ENCODE results near the gene NUDT13. TPM values are rescaled to one million over a fixed set of nuclear protein-coding genes. Genes with fewer than 3 reads are reported as not detected.

The NUDT13 gene
- total and polyA plus RNA-seq, 2 of the 8 experiments (the other 6 are each of a cell fraction or from before 2014, with no cell fraction given) = 1.5 to 1.9 TPM

- Histone ChIP-seq H3K4me3 (ENCODE audit: extremely low read depth in 1 of 4, insufficient read depth in 2 of 4, low read depth in 3 of 4, low read length in 4 of 4) (no peak overlapping the region), H2BK5ac (ENCODE audit: low read depth, low read length) (no peak overlapping the region), H2BK20ac (ENCODE audit: low read length) (no peak overlapping the region), H4K20me1 (replicated peaks in 1 of 2; ENCODE audit: control insufficient read depth in 1 of 2, insufficient read depth in 2 of 2, low read length in 2 of 2) (no peaks in the 10 kb centered on the region), H4K91ac (replicated peaks; ENCODE audit: insufficient read length, low read length) (no peak overlapping the region), H3K27me3 (replicated peaks in 1 of 4; ENCODE audit: control insufficient read depth in 3 of 4, extremely low read depth in 1 of 4, insufficient read depth in 3 of 4, low read length in 3 of 4) (no peaks in the 10 kb centered on the region), H2AFZ (ENCODE audit: low read length) (no peak overlapping the region), H3K14ac (ENCODE audit: insufficient read length) (no peak overlapping the region), H3K79me1 (ENCODE audit: low read depth, low read length) (no peaks in the 10 kb centered on the region), H2BK12ac (ENCODE audit: low read depth, low read length) (no peak overlapping the region), H2BK15ac (ENCODE audit: low read length) (no peak overlapping the region), H3K79me2 (ENCODE audit: control insufficient read depth in 1 of 2, insufficient read depth in 2 of 2, low read length in 2 of 2) (no peaks in the 10 kb centered on the region), H3K23me2 (ENCODE audit: low read depth, low read length) (no peaks in the 10 kb centered on the region), H3K4ac (replicated peaks; ENCODE audit: insufficient read length, low read depth, low read length) (no peak overlapping the region), H3K56ac (replicated peaks; ENCODE audit: insufficient read length, low read depth, low read length) (no peak overlapping the region), H2BK120ac (replicated peaks; ENCODE audit: low read depth, low read length) (no peak overlapping the region), H4K5ac (ENCODE audit: insufficient read length, low read depth, low read length) (no peak overlapping the region), H3K4me2 (ENCODE audit: insufficient read depth in 1 of 2, low read depth in 2 of 2, low read length in 2 of 2) (no peak overlapping the region), H3K9ac (replicated peaks in 1 of 4; ENCODE audit: extremely low read depth in 1 of 4, low read depth in 3 of 4, low read length in 3 of 4) (no peak overlapping the region), H4K8ac (ENCODE audit: extremely low read depth, insufficient read depth, low read length) (no peak overlapping the region), H2AK5ac (ENCODE audit: low read depth, low read length) (no peak overlapping the region), H3K18ac (ENCODE audit: extremely low read depth, low read length) (no peak overlapping the region), H3K9me3 (ENCODE audit: insufficient read depth in 2 of 2, low read depth in 1 of 2, low read length in 1 of 2) (no peaks in the 10 kb centered on the region), H3K4me1 (replicated peaks in 1 of 4; ENCODE audit: control insufficient read depth in 3 of 4, insufficient read depth in 4 of 4, low read length in 3 of 4) (no peaks in the 10 kb centered on the region), H3K27ac (ENCODE audit: low read depth, low read length) (no peak overlapping the region), H3K23ac (ENCODE audit: insufficient read length) (no peak overlapping the region), H3K36me3 (ENCODE audit: control insufficient read depth in 2 of 4, insufficient read depth in 4 of 4, low read length in 3 of 4) (peaks cover 13 to 72% (median 42%) of the 10 kb centered on the region in 4 experiments; a peak in 7 of 8 replicates)
- ChIA-PET POLR2A (ENCODE audit: partially characterized antibody) (interaction anchor here (0.6 to 1.9 kb wide), 3 partner anchors 12 to 211 kb away, joined by 3 to 6 read pairs (median 5); partner anchors contain the start of gene DNAJC9), CTCF (ENCODE audit: partially characterized antibody) (interaction anchor here (1.5 to 2.4 kb wide), 2 partner anchors 22 to 40 kb away, joined by 5 to 14 read pairs; partner anchors contain the start of gene P4HA1)
- DNase-seq (ENCODE audit: low read depth in 1 of 2, low spot score in 2 of 2) (no peak), FAIRE-seq (no peak)
- TF ChIP-seq RAD21 (IDR thresholded peaks at IDR 0.05 in 1 of 2, conservative IDR thresholded peaks at IDR 0.05 in 1 of 2; ENCODE audit: low read depth in 2 of 2, low read length in 2 of 2) (no peak), GABPA (IDR thresholded peaks at IDR 0.05; ENCODE audit: borderline replicate concordance, insufficient read depth, low read length) (no peak), CBX5 (IDR thresholded peaks at IDR 0.05; ENCODE audit: low read depth, low read length) (no peak), SP1 (IDR thresholded peaks at IDR 0.05; ENCODE audit: low read depth, low read length) (no peak), TCF12 (IDR thresholded peaks at IDR 0.05; ENCODE audit: low read depth, low read length) (no peak), KDM5A (IDR thresholded peaks at IDR 0.05; ENCODE audit: low read length) (no peak), BCL11A (IDR thresholded peaks at IDR 0.05; ENCODE audit: low read depth in 2 of 2, low read length in 2 of 2) (no peak), NANOG (IDR thresholded peaks at IDR 0.05; ENCODE audit: insufficient read depth, low read depth, low read length, poor library complexity, severe bottlenecking) (no peak), KDM1A (IDR thresholded peaks at IDR 0.05; ENCODE audit: borderline replicate concordance, low read length) (no peak), CHD2 (IDR thresholded peaks at IDR 0.05; ENCODE audit: low read length) (no peak), GTF2F1 (IDR thresholded peaks at IDR 0.05; ENCODE audit: borderline replicate concordance, low read depth, low read length) (no peak), EZH2 (IDR thresholded peaks at IDR 0.05; ENCODE audit: low read depth, low read length, severe bottlenecking) (no peak)
- 97% methylated on average over 2 of the region's 2 CpGs; no CpG with 5 or more reads in 1 of the 2 experiments for WGBS, 2 experiments (ENCODE audit: extremely low coverage in 1 of 2, insufficient coverage in 1 of 2, insufficient read length in 1 of 2, insufficient replicate concordance in 2 of 2, low coverage in 1 of 2, low lambda C conversion rate in 2 of 2, missing lambda C conversion rate in 1 of 2)
Measured at GRCh38 chr10:73136627-73137026, 26.4 kb downstream of the NUDT13 start.
